Left renal cortex interstitium (tissue), 4 donors: ENCODE data around the gene AGPAT2. TPM values are rescaled to one million over a fixed set of nuclear protein-coding genes. Genes with fewer than 3 reads are reported as not detected.
A peak's percentile ranks its signal among the peaks of the same experiment; 100 is the strongest.

ENCODE experiments used
- DNase-seq, 4 donors: peaks; one replicate each; pipeline ENCODE4 v3.0.0-alpha.2; 2013; ENCODE audit warnings: low read depth in 4 of 4, low spot score in 2 of 4, missing footprints in 1 of 4
- polyA plus RNA-seq, 4 donors: library from polyadenylated mRNA; unstranded; fragments of 120-200 nt; gene quantifications; one replicate each; pipeline ENCODE4 v1.2.1, GENCODE V29; 2013; ENCODE audit not compliant: insufficient read length in 4 of 4

Gene AGPAT2
- 10 to 100 TPM; 39.4 to 61.8 (median 52.5) TPM for polyA plus RNA-seq

- no peak for DNase-seq
Observed at GRCh38 chr9:136686794-136687711, at the start of gene AGPAT2. Gene AGPAT2 (minus strand): TSS chr9:136687457. CDS start chr9:136687357, 100 bp downstream.

- no peak for DNase-seq
Observed at GRCh38 chr9:136735812-136736480, 48.7 kb upstream of the AGPAT2 start.

GRCh38 chr9:136734837-136735496, 47.7 kb upstream of the AGPAT2 start:
- no peak for DNase-seq

GRCh38 chr9:136733611-136734010, 46.4 kb upstream of the AGPAT2 start:
- no peak for DNase-seq

GRCh38 chr9:136732444-136733178, 45.4 kb upstream of the AGPAT2 start:
- no peak for DNase-seq

- DNase-seq: no peak
Observed at GRCh38 chr9:136729926-136730325, 42.7 kb upstream of the AGPAT2 start.

- DNase-seq: no peak
Observed at GRCh38 chr9:136729144-136729543, 41.9 kb upstream of the AGPAT2 start.

GRCh38 chr9:136728548-136729123, 41.4 kb upstream of the AGPAT2 start:
- no peak for DNase-seq

GRCh38 chr9:136728080-136728547, 40.9 kb upstream of the AGPAT2 start:
- peak in 2 of 4 donors; percentile 72 to 77 for DNase-seq

- no peak for DNase-seq
Observed at GRCh38 chr9:136726631-136727191, 39.5 kb upstream of the AGPAT2 start.

GRCh38 chr9:136726118-136726517, 38.9 kb upstream of the AGPAT2 start:
- DNase-seq: no peak

- no peak for DNase-seq
Observed at GRCh38 chr9:136725612-136726011, 38.4 kb upstream of the AGPAT2 start.

GRCh38 chr9:136724772-136725171, 37.5 kb upstream of the AGPAT2 start:
- no peak for DNase-seq

- DNase-seq: no peak
Observed at GRCh38 chr9:136723989-136724388, 36.7 kb upstream of the AGPAT2 start.

- no peak for DNase-seq
Observed at GRCh38 chr9:136723362-136723976, 36.2 kb upstream of the AGPAT2 start.

GRCh38 chr9:136722969-136723356, 35.7 kb upstream of the AGPAT2 start:
- DNase-seq: no peak

- DNase-seq: no peak
Observed at GRCh38 chr9:136722093-136722968, 35.1 kb upstream of the AGPAT2 start.
